Trophoblast cell (in vitro differentiated cells and primary cell): ENCODE data around the gene CRP.

Source experiments
- DNase-seq, 2 donors: peaks; one replicate each; pipeline ENCODE4 v3.0.0-alpha.2; 2016
- H2AFZ ChIP-seq: 2 replicates; pipeline ENCODE4 v1.6.1; 2013; ENCODE audit warnings: low read length, moderate library complexity, mild to moderate bottlenecking; ENCODE audit not compliant: insufficient read depth, poor library complexity
- H2AK5ac ChIP-seq: 2 replicates; pipeline ENCODE4 v1.6.1; 2013; ENCODE audit warnings: mild to moderate bottlenecking, low read length
- H2BK120ac ChIP-seq: 2 replicates; pipeline ENCODE4 v1.6.1; 2013; ENCODE audit warnings: low read length, mild to moderate bottlenecking, moderate library complexity; ENCODE audit not compliant: insufficient read depth, poor library complexity
- H2BK12ac ChIP-seq: 2 replicates; pipeline ENCODE4 v1.6.1; 2013; ENCODE audit warnings: mild to moderate bottlenecking, low read length, moderate library complexity
- H2BK5ac ChIP-seq: 2 replicates; pipeline ENCODE4 v1.6.1; 2013; ENCODE audit warnings: low read length, low read depth, moderate library complexity, mild to moderate bottlenecking; ENCODE audit not compliant: poor library complexity
- H3K14ac ChIP-seq: 2 replicates; pipeline ENCODE4 v1.6.1; 2013; ENCODE audit warnings: mild to moderate bottlenecking, low read length
- H3K18ac ChIP-seq: 2 replicates; pipeline ENCODE4 v1.6.1; 2013; ENCODE audit warnings: mild to moderate bottlenecking, low read length
- H3K23ac ChIP-seq: 2 replicates; pipeline ENCODE4 v1.6.1; 2013; ENCODE audit warnings: low read length
- H3K27ac ChIP-seq: 2 replicates; pipeline ENCODE4 v1.5.1; 2013; ENCODE audit warnings: low read depth, mild to moderate bottlenecking, inconsistent platforms, low read length, moderate library complexity
- H3K27me3 ChIP-seq: 2 replicates; pipeline ENCODE4 v1.6.1; 2013; ENCODE audit warnings: inconsistent platforms, mild to moderate bottlenecking, low read length, moderate library complexity; ENCODE audit not compliant: insufficient read depth
- H3K36me3 ChIP-seq, 2 experiments: 1 replicate in 1 of 2; 2 replicates in 1 of 2; pipeline ENCODE4 v1.6.1; 2013; ENCODE audit warnings: low read length in 2 of 2, mild to moderate bottlenecking in 2 of 2, moderate library complexity in 1 of 2; ENCODE audit not compliant: insufficient read depth in 2 of 2, control insufficient read depth in 1 of 2
- H3K4ac ChIP-seq: 2 replicates; pipeline ENCODE4 v1.6.1; 2013; ENCODE audit warnings: low read depth, mild to moderate bottlenecking, low read length, moderate library complexity
- H3K4me1 ChIP-seq, 2 experiments: 1 replicate in 1 of 2; 2 replicates in 1 of 2; pipeline ENCODE4 v1.6.1; 2013; ENCODE audit warnings: low read length in 2 of 2, mild to moderate bottlenecking in 2 of 2, moderate library complexity in 1 of 2; ENCODE audit not compliant: insufficient read depth in 2 of 2, control insufficient read depth in 1 of 2
- H3K4me2 ChIP-seq: 2 replicates; pipeline ENCODE4 v1.6.1; 2013; ENCODE audit warnings: inconsistent platforms, mild to moderate bottlenecking, low read length, moderate library complexity
- H3K4me3 ChIP-seq: 2 replicates; pipeline ENCODE4 v1.5.1; 2013; ENCODE audit warnings: mild to moderate bottlenecking, low read depth, low read length, inconsistent platforms
- H3K79me1 ChIP-seq: one replicate; pipeline ENCODE4 v1.6.1; 2013; ENCODE audit warnings: low read length
- H3K79me2 ChIP-seq: 2 replicates; pipeline ENCODE4 v1.6.1; 2013; ENCODE audit warnings: low read length, mild to moderate bottlenecking; ENCODE audit not compliant: control insufficient read depth, insufficient read depth, poor library complexity
- H3K9ac ChIP-seq: 2 replicates; pipeline ENCODE4 v1.6.1; 2013; ENCODE audit warnings: mild to moderate bottlenecking, low read length
- H3K9me3 ChIP-seq: 2 replicates; pipeline ENCODE4 v1.6.1; 2013; ENCODE audit warnings: low read depth, mild to moderate bottlenecking, control low read depth, inconsistent platforms, low read length; ENCODE audit not compliant: insufficient read depth
- H4K12ac ChIP-seq: 2 replicates; pipeline ENCODE4 v1.6.1; 2013; ENCODE audit warnings: low read depth, mild to moderate bottlenecking, low read length, moderate library complexity
- H4K8ac ChIP-seq: 2 replicates; pipeline ENCODE4 v1.6.1; 2013; ENCODE audit warnings: low read depth, mild to moderate bottlenecking, low read length, moderate library complexity
- H4K91ac ChIP-seq: one replicate; pipeline ENCODE4 v1.6.1; 2013; ENCODE audit warnings: low read depth, mild to moderate bottlenecking, low read length, moderate library complexity
- WGBS: extraction: QIAGEN DNeasy Blood & Tissue Kit; methylation state at CpG from one replicate; pipeline ENCODE4 v1.1.7; 2013; ENCODE audit warnings: missing lambda C conversion rate; ENCODE audit not compliant: insufficient read length, insufficient coverage; ENCODE audit errors: extremely low coverage; 5-methylcytosine and 5-hydroxymethylcytosine counted together

CRP gene

GRCh38 chr1:159749630-159750029, 35.2 kb upstream of the CRP start:
- no peaks in the 10 kb centered on the region for H3K79me1 ChIP-seq
- no peaks in the 10 kb centered on the region for H3K36me3 ChIP-seq
- H3K27ac ChIP-seq: no peak overlapping the region
- H3K23ac ChIP-seq: no peak overlapping the region
- no peaks in the 10 kb centered on the region for H3K79me2 ChIP-seq
- no peak overlapping the region for H3K14ac ChIP-seq
- no peak overlapping the region for H4K91ac ChIP-seq
- H2BK5ac ChIP-seq: no peak overlapping the region
- no peak overlapping the region for H3K4me2 ChIP-seq
- H3K9me3 ChIP-seq: no peaks in the 10 kb centered on the region
- no peak for DNase-seq
- H4K8ac ChIP-seq: no peak overlapping the region
- H3K4ac ChIP-seq: no peak overlapping the region
- H3K18ac ChIP-seq: no peak overlapping the region
- H2AFZ ChIP-seq: no peak overlapping the region
- no peak overlapping the region for H2AK5ac ChIP-seq
- H3K27me3 ChIP-seq: no peaks in the 10 kb centered on the region
- no peak overlapping the region for H2BK120ac ChIP-seq
- H2BK12ac ChIP-seq: no peak overlapping the region
- H4K12ac ChIP-seq: no peak overlapping the region
- H3K4me1 ChIP-seq: no peaks in the 10 kb centered on the region
- WGBS: no CpG with 5 or more reads among the region's 2 CpGs
- H3K9ac ChIP-seq: no peak overlapping the region
- no peak overlapping the region for H3K4me3 ChIP-seq

- H2BK5ac ChIP-seq: no peak overlapping the region
- no peak overlapping the region for H2AFZ ChIP-seq
- H3K18ac ChIP-seq: no peak overlapping the region
- H3K9ac ChIP-seq: no peak overlapping the region
- no peaks in the 10 kb centered on the region for H3K36me3 ChIP-seq
- H3K4ac ChIP-seq: no peak overlapping the region
- no peak overlapping the region for H4K12ac ChIP-seq
- H2BK120ac ChIP-seq: no peak overlapping the region
- DNase-seq: peak in 1 of 2 donors; percentile 16
- H3K23ac ChIP-seq: no peak overlapping the region
- H2AK5ac ChIP-seq: no peak overlapping the region
- no peaks in the 10 kb centered on the region for H3K79me1 ChIP-seq
- H4K91ac ChIP-seq: no peak overlapping the region
- no peak overlapping the region for H3K4me3 ChIP-seq
- H4K8ac ChIP-seq: no peak overlapping the region
- no peak overlapping the region for H3K27ac ChIP-seq
- H3K9me3 ChIP-seq: no peaks in the 10 kb centered on the region
- H3K4me2 ChIP-seq: no peak overlapping the region
- H3K27me3 ChIP-seq: no peaks in the 10 kb centered on the region
- WGBS: no CpG with 5 or more reads among the region's 1 CpG
- no peak overlapping the region for H2BK12ac ChIP-seq
- no peaks in the 10 kb centered on the region for H3K79me2 ChIP-seq
- H3K4me1 ChIP-seq: no peaks in the 10 kb centered on the region
- H3K14ac ChIP-seq: no peak overlapping the region
Measured at GRCh38 chr1:159748370-159748769, 34.0 kb upstream of the CRP start.

GRCh38 chr1:159746666-159747065, 32.3 kb upstream of the CRP start:
- H4K91ac ChIP-seq: no peak overlapping the region
- H2BK5ac ChIP-seq: no peak overlapping the region
- no peak overlapping the region for H2AFZ ChIP-seq
- no peak overlapping the region for H3K18ac ChIP-seq
- no peak overlapping the region for H2AK5ac ChIP-seq
- no peak overlapping the region for H4K12ac ChIP-seq
- H4K8ac ChIP-seq: no peak overlapping the region
- H3K4me3 ChIP-seq: no peak overlapping the region
- WGBS: no CpG with 5 or more reads among the region's 3 CpGs
- H3K9me3 ChIP-seq: no peaks in the 10 kb centered on the region
- H3K27me3 ChIP-seq: no peaks in the 10 kb centered on the region
- H3K4me2 ChIP-seq: no peak overlapping the region
- no peaks in the 10 kb centered on the region for H3K79me1 ChIP-seq
- no peak overlapping the region for H2BK12ac ChIP-seq
- H3K36me3 ChIP-seq: no peaks in the 10 kb centered on the region
- H3K23ac ChIP-seq: no peak overlapping the region
- H3K4ac ChIP-seq: no peak overlapping the region
- no peak overlapping the region for H3K9ac ChIP-seq
- H3K27ac ChIP-seq: no peak overlapping the region
- no peak overlapping the region for H2BK120ac ChIP-seq
- DNase-seq: no peak
- H3K4me1 ChIP-seq: no peaks in the 10 kb centered on the region
- no peaks in the 10 kb centered on the region for H3K79me2 ChIP-seq
- no peak overlapping the region for H3K14ac ChIP-seq

GRCh38 chr1:159743651-159744410, 29.4 kb upstream of the CRP start:
- H2AK5ac ChIP-seq: no peak overlapping the region
- H4K91ac ChIP-seq: no peak overlapping the region
- no peak overlapping the region for H3K27ac ChIP-seq
- no peaks in the 10 kb centered on the region for H3K36me3 ChIP-seq
- no peaks in the 10 kb centered on the region for H3K79me1 ChIP-seq
- no peak overlapping the region for H4K12ac ChIP-seq
- no peak for DNase-seq
- H3K23ac ChIP-seq: no peak overlapping the region
- no peak overlapping the region for H3K4me2 ChIP-seq
- H2BK5ac ChIP-seq: no peak overlapping the region
- H3K4me3 ChIP-seq: no peak overlapping the region
- H3K18ac ChIP-seq: no peak overlapping the region
- no peaks in the 10 kb centered on the region for H3K27me3 ChIP-seq
- no peak overlapping the region for H2BK120ac ChIP-seq
- no peak overlapping the region for H2BK12ac ChIP-seq
- no peaks in the 10 kb centered on the region for H3K79me2 ChIP-seq
- H4K8ac ChIP-seq: no peak overlapping the region
- H3K4me1 ChIP-seq: no peaks in the 10 kb centered on the region
- H3K14ac ChIP-seq: no peak overlapping the region
- H2AFZ ChIP-seq: no peak overlapping the region
- H3K4ac ChIP-seq: no peak overlapping the region
- no CpG with 5 or more reads among the region's 5 CpGs for WGBS
- H3K9ac ChIP-seq: no peak overlapping the region
- H3K9me3 ChIP-seq: no peaks in the 10 kb centered on the region
